GM12864 (cell line): ENCODE results near the gene STOML1.

Experiments used
- DNase-seq: peaks from one replicate; pipeline ENCODE4 v3.0.0-alpha.2; 2011; ENCODE audit warnings: low read depth
- H3K4me3 ChIP-seq: 2 replicates; pipeline ENCODE4 v1.5.1; 2011; ENCODE audit warnings: mild to moderate bottlenecking, low read depth, low read length, control low read depth
- CTCF ChIP-seq: IDR thresholded peaks from 2 replicates; pipeline ENCODE4 v1.5.1; 2011; ENCODE audit warnings: low read depth, mild to moderate bottlenecking, moderate library complexity, low read length, control low read depth, inconsistent platforms; ENCODE audit errors: missing control alignments

STOML1 gene

DNA sequence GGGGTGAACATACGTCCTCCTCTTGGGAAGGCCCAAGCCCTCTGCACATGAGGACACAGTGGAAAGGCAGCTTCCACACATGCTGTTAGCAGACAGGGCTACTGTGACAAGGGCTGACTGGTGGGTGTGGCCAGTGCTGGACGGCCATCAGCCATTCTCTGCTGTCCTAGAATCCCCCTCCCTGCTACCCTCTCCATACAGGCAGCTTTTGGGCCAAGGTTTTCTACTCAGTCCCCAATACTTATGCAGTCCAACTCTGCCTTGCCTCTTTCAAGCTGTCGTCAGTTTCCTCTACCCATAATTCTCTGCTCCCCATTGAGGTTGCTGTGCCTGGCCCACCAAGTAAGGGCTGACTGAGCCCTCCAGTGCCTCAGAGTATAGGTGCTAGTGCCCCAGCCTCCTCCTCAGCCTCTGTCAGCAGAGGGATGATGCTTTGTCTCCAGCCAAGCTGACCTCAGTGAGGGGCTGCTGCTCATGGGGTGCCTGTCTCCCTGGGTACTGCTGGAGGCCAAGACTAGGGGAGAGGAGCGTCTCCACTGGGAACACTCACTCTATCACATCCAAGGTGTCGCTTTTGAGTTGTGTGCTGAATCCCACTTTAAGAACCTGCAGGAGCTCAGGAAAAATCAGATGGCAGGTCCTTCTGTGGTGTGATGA, 63.0 kb downstream of the STOML1 start:
- no peak for TF ChIP-seq CTCF
- H3K4me3 ChIP-seq: no peak overlapping the region
- DNase-seq: no peak
